Ramos (cell line): ENCODE results near the gene GLI3.

Source experiments
- in situ Hi-C: fragments of 300-500 bp; cut with MboI; formaldehyde crosslinking; loops from one replicate; pipeline ENCODE4 v1.14.3; 2022; ENCODE audit warnings: low sequenced_read_pairs; ENCODE audit not compliant: unreplicated experiment

The GLI3 gene

GRCh38 chr7:42117201-42117600 lies 119.8 kb downstream of the GLI3 start:
- in situ Hi-C loops = no loop called here

GRCh38 chr7:42115795-42116194 lies 121.2 kb downstream of the GLI3 start:
- in situ Hi-C loops = no loop called here

GRCh38 chr7:42110333-42110732 lies 126.7 kb downstream of the GLI3 start:
- in situ Hi-C loops = no loop called here

- in situ Hi-C loops = no loop called here
These were observed 128.0 kb downstream of the GLI3 start for GRCh38 chr7:42108803-42109528.

GRCh38 chr7:42107484-42108240 lies 129.3 kb downstream of the GLI3 start:
- in situ Hi-C loops = no loop called here

GRCh38 chr7:42106562-42106961 lies 130.4 kb downstream of the GLI3 start:
- in situ Hi-C loops = no loop called here

GRCh38 chr7:42105554-42106358 lies 131.3 kb downstream of the GLI3 start:
- in situ Hi-C loops = no loop called here

GRCh38 chr7:42104694-42105093 lies 132.3 kb downstream of the GLI3 start:
- in situ Hi-C loops = no loop called here

GRCh38 chr7:42104231-42104630 lies 132.8 kb downstream of the GLI3 start:
- in situ Hi-C loops = no loop called here

- in situ Hi-C loops = no loop called here
These were observed 133.6 kb downstream of the GLI3 start for GRCh38 chr7:42103456-42103855.

- in situ Hi-C loops = no loop called here
These were observed 134.0 kb downstream of the GLI3 start for GRCh38 chr7:42103020-42103419.

- in situ Hi-C loops = no loop called here
These were observed 134.7 kb downstream of the GLI3 start for GRCh38 chr7:42102301-42102700.

GRCh38 chr7:42100156-42100508 lies 136.9 kb downstream of the GLI3 start:
- in situ Hi-C loops = no loop called here

- in situ Hi-C loops = no loop called here
These were observed 137.4 kb downstream of the GLI3 start for GRCh38 chr7:42099470-42100155.

GRCh38 chr7:42099066-42099465 lies 137.9 kb downstream of the GLI3 start:
- in situ Hi-C loops = no loop called here

GRCh38 chr7:42097752-42098151 lies 139.3 kb downstream of the GLI3 start:
- in situ Hi-C loops = no loop called here

- in situ Hi-C loops = no loop called here
These were observed 140.1 kb downstream of the GLI3 start for GRCh38 chr7:42096681-42097561.

- in situ Hi-C loops = no loop called here
These were observed 140.7 kb downstream of the GLI3 start for GRCh38 chr7:42096268-42096667.

- in situ Hi-C loops = no loop called here
These were observed 141.2 kb downstream of the GLI3 start for GRCh38 chr7:42095791-42096190.
